A549 (cell line): Measurements from ENCODE around the gene DCAF4. TPM values are rescaled to one million over a fixed set of nuclear protein-coding genes. Genes with fewer than 3 reads are reported as not detected.

Experiments
- polyA plus RNA-seq, 4 experiments: library from polyadenylated mRNA; depleted of rRNA in 3 of 4; stranded (reverse); fragments of >200 nt; fragmentation: RNase III in 1 of 4; extraction: RNeasy Plus Mini Kit Qiagen cat#74134 plus additional on column Dnase treatment in 1 of 4; gene quantifications; 2 replicates in 3 of 4; 3 replicates in 1 of 4; pipeline ENCODE4 v1.2.3, GENCODE V29; 2011 to 2017

The DCAF4 gene
- polyA plus RNA-seq, 2 of the 4 experiments (the other 2 are of a cell fraction), result 18.4 to 22.4 TPM

Other genes starting within 250 kb of the DCAF4 start
- gene DPF3, start 32.4 kb upstream of the DCAF4 start, polyA plus RNA-seq (2011; rRNA removed), result 0.05 and 0.28 TPM in 2 replicates
- gene DPF3, start 32.4 kb upstream of the DCAF4 start, polyA plus RNA-seq (2017; fragmentation: RNase III; extraction: RNeasy Plus Mini Kit Qiagen cat#74134 plus additional on column Dnase treatment), result 0.09 to 0.24 TPM (median 0.10 TPM) in 3 replicates
- 9.3 and 9.4 TPM in 2 replicates for gene ZFYVE1, start 100.6 kb downstream of the DCAF4 start, polyA plus RNA-seq (2011; rRNA removed)
- 5.8 to 7.4 TPM (median 7.4 TPM) in 3 replicates for gene ZFYVE1, start 100.6 kb downstream of the DCAF4 start, polyA plus RNA-seq (2017; fragmentation: RNase III; extraction: RNeasy Plus Mini Kit Qiagen cat#74134 plus additional on column Dnase treatment)
- gene RBM25, start 132.1 kb downstream of the DCAF4 start, polyA plus RNA-seq (2011; rRNA removed), result 58.2 and 65.1 TPM in 2 replicates
- 73.1 to 87.2 TPM (median 87.0 TPM) in 3 replicates for gene RBM25, start 132.1 kb downstream of the DCAF4 start, polyA plus RNA-seq (2017; fragmentation: RNase III; extraction: RNeasy Plus Mini Kit Qiagen cat#74134 plus additional on column Dnase treatment)
- 21.6 and 53.0 TPM in 2 replicates for gene PSEN1, start 210.0 kb downstream of the DCAF4 start, polyA plus RNA-seq (2011; rRNA removed)
- gene PSEN1, start 210.0 kb downstream of the DCAF4 start, polyA plus RNA-seq (2017; fragmentation: RNase III; extraction: RNeasy Plus Mini Kit Qiagen cat#74134 plus additional on column Dnase treatment), result 37.7 to 38.1 TPM (median 38.0 TPM) in 3 replicates